HEK293T (cell line): ENCODE data around the gene USP17L21.
"Not testable (repeated sequence)": the region's sequence is repeated elsewhere in the genome, so short reads cannot be mapped to it uniquely, and the experiment has no call there.

Experiments
- CTCF ChIA-PET: fragments of 350-600 bp; formaldehyde crosslinking; extraction: SDS; loops from one replicate; lab custom pipeline; 2021; ENCODE audit warnings: antibody characterized with exemption, inconsistent platforms; lab: Yijun Ruan, JAX
- POLR2A ChIA-PET: fragments of 350-600 bp; formaldehyde crosslinking; extraction: SDS; loops from one replicate; lab custom pipeline; 2020; ENCODE audit warnings: antibody characterized with exemption, inconsistent platforms; lab: Yijun Ruan, JAX
- DNase-seq: peaks from one replicate; pipeline ENCODE4 v3.0.0; 2012; ENCODE audit warnings: mixed read lengths; ENCODE audit errors: extremely low spot score

USP17L21 gene, protein sequence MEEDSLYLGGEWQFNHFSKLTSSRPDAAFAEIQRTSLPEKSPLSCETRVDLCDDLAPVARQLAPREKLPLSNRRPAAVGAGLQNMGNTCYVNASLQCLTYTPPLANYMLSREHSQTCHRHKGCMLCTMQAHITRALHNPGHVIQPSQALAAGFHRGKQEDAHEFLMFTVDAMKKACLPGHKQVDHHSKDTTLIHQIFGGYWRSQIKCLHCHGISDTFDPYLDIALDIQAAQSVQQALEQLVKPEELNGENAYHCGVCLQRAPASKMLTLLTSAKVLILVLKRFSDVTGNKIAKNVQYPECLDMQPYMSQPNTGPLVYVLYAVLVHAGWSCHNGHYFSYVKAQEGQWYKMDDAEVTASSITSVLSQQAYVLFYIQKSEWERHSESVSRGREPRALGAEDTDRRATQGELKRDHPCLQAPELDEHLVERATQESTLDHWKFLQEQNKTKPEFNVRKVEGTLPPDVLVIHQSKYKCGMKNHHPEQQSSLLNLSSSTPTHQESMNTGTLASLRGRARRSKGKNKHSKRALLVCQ

DNA sequence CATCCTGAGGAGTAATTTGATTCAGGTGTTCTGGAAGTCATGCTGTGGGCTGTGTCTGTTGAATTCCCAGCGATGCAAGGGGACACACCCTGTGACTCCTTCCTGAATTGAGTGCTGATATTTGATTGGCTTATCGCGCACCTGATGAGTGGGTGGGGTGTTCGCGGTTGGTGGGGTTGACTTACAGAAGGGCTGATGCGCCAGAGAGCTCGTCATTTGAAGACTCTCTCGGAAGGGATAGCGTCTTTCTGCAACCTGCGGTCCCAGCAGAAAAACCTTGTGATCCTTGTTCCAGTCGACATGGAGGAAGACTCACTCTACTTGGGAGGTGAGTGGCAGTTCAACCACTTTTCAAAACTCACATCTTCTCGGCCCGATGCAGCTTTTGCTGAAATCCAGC is at the start of gene USP17L21:
TSS of gene USP17L21 (plus strand) at position 301 of the 400 bp plus-strand sequence. CDS start at position 301, 0 bp downstream.
- DNase-seq, CTCF ChIA-PET, POLR2A ChIA-PET: not testable (repeated sequence)

DNA sequence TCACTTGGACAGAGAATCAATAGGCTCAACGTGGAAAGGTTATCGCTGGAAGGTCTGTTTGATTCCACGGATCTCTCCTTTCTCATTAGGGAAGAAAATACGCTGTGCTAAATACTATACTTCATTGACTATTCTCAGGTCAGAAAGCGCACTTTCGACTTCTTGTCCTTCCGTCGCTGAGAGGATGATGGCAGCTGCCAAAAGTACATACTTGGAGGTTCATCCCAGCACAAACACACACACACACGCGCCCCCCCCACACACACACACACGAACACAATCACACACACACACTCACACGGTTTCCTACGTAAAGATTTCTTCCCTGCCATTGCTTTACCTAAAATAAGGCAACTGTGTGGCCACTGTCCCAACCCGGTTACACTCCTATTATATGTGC is 48.0 kb upstream of the USP17L21 start:
- CTCF ChIA-PET, POLR2A ChIA-PET, DNase-seq: not testable (repeated sequence)

DNA sequence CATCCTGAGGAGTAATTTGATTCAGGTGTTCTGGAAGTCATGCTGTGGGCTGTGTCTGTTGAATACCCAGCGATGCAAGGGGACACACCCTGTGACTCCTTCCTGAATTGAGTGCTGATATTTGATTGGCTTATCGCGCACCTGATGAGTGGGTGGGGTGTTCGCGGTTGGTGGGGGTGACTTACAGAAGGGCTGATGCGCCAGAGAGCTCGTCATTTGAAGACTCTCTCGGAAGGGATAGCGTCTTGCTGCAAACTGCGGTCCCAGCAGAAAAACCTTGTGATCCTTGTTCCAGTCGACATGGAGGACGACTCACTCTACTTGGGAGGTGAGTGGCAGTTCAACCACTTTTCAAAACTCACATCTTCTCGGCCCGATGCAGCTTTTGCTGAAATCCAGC is 47.6 kb upstream of the USP17L21 start, which contains the start of gene USP17L11:
TSS of gene USP17L11 (plus strand) at position 301 of the 400 bp plus-strand sequence. CDS start at position 301, 0 bp downstream.
- POLR2A ChIA-PET, CTCF ChIA-PET: not testable (repeated sequence)

DNA sequence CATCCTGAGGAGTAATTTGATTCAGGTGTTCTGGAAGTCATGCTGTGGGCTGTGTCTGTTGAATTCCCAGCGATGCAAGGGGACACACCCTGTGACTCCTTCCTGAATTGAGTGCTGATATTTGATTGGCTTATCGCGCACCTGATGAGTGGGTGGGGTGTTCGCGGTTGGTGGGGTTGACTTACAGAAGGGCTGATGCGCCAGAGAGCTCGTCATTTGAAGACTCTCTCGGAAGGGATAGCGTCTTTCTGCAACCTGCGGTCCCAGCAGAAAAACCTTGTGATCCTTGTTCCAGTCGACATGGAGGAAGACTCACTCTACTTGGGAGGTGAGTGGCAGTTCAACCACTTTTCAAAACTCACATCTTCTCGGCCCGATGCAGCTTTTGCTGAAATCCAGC is 42.8 kb upstream of the USP17L21 start, which contains the start of gene USP17L12:
TSS of gene USP17L12 (plus strand) at position 301 of the 400 bp plus-strand sequence. CDS start at position 301, 0 bp downstream.
- CTCF ChIA-PET, POLR2A ChIA-PET, DNase-seq: not testable (repeated sequence)

More for the DNA sequence above, 47.6 kb upstream of the USP17L21 start, which contains the start of gene USP17L11:
- not testable (repeated sequence) for DNase-seq

DNA sequence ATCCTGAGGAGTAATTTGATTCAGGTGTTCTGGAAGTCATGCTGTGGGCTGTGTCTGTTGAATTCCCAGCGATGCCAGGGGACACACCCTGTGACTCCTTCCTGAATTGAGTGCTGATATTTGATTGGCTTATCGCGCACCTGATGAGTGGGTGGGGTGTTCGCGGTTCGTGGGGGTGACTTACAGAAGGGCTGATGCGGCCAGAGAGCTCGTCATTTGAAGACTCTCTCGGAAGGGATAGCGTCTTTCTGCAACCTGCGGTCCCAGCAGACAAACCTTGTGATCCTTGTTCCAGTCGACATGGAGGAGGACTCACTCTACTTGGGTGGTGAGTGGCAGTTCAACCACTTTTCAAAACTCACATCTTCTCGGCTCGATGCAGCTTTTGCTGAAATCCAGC is 38.1 kb upstream of the USP17L21 start, which contains the start of gene USP17L13:
TSS of gene USP17L13 (plus strand) at position 301 of the 400 bp plus-strand sequence. CDS start at position 301, 0 bp downstream.
- POLR2A ChIA-PET, CTCF ChIA-PET, DNase-seq: not testable (repeated sequence)

DNA sequence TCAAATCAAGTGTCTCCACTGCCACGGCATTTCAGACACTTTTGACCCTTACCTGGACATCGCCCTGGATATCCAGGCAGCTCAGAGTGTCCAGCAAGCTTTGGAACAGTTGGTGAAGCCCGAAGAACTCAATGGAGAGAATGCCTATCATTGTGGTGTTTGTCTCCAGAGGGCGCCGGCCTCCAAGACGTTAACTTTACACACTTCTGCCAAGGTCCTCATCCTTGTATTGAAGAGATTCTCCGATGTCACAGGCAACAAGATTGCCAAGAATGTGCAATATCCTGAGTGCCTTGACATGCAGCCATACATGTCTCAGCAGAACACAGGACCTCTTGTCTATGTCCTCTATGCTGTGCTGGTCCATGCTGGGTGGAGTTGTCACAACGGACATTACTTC is 32.4 kb upstream of the USP17L21 start:
- DNase-seq, POLR2A ChIA-PET, CTCF ChIA-PET: not testable (repeated sequence)

DNA sequence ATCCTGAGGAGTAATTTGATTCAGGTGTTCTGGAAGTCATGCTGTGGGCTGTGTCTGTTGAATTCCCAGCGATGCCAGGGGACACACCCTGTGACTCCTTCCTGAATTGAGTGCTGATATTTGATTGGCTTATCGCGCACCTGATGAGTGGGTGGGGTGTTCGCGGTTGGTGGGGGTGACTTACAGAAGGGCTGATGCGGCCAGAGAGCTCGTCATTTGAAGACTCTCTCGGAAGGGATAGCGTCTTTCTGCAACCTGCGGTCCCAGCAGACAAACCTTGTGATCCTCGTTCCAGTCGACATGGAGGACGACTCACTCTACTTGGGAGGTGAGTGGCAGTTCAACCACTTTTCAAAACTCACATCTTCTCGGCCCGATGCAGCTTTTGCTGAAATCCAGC is 28.6 kb upstream of the USP17L21 start, which contains the start of gene USP17L15:
TSS of gene USP17L15 (plus strand) at position 301 of the 400 bp plus-strand sequence. CDS start at position 301, 0 bp downstream.
- CTCF ChIA-PET, DNase-seq, POLR2A ChIA-PET: not testable (repeated sequence)

DNA sequence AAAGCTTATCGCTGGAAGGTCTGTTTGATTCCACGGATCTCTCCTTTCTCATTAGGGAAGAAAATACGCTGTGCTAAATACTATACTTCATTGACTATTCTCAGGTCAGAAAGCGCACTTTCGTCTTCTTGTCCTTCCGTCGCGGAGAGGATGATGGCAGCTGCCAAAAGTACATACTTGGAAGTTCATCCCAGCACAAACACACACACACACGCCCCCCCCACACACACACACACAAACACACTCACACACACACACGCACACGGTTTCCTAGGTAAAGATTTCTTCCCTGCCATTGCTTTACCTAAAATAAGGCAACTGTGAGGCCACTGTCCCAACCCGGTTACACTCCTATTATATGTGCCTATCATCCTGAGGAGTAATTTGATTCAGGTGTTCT is 24.2 kb upstream of the USP17L21 start:
- CTCF ChIA-PET, POLR2A ChIA-PET: not testable (repeated sequence)

DNA sequence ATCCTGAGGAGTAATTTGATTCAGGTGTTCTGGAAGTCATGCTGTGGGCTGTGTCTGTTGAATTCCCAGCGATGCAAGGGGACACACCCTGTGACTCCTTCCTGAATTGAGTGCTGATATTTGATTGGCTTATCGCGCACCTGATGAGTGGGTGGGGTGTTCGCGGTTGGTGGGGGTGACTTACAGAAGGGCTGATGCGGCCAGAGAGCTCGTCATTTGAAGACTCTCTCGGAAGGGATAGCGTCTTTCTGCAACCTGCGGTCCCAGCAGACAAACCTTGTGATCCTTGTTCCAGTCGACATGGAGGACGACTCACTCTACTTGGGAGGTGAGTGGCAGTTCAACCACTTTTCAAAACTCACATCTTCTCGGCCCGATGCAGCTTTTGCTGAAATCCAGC is 19.1 kb upstream of the USP17L21 start, which contains the start of gene USP17L17:
TSS of gene USP17L17 (plus strand) at position 301 of the 400 bp plus-strand sequence. CDS start at position 301, 0 bp downstream.
- DNase-seq, POLR2A ChIA-PET, CTCF ChIA-PET: not testable (repeated sequence)

More for the DNA sequence above, 24.2 kb upstream of the USP17L21 start:
- not testable (repeated sequence) for DNase-seq

DNA sequence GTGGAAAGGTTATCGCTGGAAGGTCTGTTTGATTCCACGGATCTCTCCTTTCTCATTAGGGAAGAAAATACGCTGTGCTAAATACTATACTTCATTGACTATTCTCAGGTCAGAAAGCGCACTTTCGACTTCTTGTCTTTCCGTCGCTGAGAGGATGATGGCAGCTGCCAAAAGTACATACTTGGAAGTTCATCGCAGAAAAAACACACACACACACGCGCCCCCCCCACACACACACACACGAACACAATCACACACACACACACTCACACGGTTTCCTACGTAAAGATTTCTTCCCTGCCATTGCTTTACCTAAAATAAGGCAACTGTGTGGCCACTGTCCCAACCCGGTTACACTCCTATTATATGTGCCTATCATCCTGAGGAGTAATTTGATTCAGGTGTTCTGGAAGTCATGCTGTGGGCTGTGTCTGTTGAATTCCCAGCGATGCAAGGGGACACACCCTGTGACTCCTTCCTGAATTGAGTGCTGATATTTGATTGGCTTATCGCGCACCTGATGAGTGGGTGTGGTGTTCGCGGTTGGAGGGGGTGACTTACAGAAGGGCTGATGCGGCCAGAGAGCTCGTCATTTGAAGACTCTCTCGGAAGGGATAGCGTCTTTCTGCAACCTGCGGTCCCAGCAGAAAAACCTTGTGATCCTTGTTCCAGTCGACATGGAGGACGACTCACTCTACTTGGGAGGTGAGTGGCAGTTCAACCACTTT is 14.6 kb upstream of the USP17L21 start, which contains the start of gene USP17L18:
TSS of gene USP17L18 (plus strand) at position 678 of the 728 bp plus-strand sequence. CDS start at position 678, 0 bp downstream.
- DNase-seq, POLR2A ChIA-PET, CTCF ChIA-PET: not testable (repeated sequence)

DNA sequence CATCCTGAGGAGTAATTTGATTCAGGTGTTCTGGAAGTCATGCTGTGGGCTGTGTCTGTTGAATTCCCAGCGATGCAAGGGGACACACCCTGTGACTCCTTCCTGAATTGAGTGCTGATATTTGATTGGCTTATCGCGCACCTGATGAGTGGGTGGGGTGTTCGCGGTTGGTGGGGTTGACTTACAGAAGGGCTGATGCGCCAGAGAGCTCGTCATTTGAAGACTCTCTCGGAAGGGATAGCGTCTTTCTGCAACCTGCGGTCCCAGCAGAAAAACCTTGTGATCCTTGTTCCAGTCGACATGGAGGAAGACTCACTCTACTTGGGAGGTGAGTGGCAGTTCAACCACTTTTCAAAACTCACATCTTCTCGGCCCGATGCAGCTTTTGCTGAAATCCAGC is 9.6 kb upstream of the USP17L21 start, which contains the start of gene USP17L19:
TSS of gene USP17L19 (plus strand) at position 301 of the 400 bp plus-strand sequence. CDS start at position 301, 0 bp downstream.
- CTCF ChIA-PET, DNase-seq, POLR2A ChIA-PET: not testable (repeated sequence)

DNA sequence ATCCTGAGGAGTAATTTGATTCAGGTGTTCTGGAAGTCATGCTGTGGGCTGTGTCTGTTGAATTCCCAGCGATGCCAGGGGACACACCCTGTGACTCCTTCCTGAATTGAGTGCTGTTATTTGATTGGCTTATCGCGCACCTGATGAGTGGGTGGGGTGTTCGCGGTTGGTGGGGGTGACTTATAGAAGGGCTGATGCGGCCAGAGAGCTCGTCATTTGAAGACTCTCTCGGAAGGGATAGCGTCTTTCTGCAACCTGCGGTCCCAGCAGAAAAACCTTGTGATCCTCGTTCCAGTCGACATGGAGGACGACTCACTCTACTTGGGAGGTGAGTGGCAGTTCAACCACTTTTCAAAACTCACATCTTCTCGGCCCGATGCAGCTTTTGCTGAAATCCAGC is 4.8 kb upstream of the USP17L21 start, which contains the start of gene USP17L20:
TSS of gene USP17L20 (plus strand) at position 301 of the 400 bp plus-strand sequence. CDS start at position 301, 0 bp downstream.
- CTCF ChIA-PET, POLR2A ChIA-PET, DNase-seq: not testable (repeated sequence)

DNA sequence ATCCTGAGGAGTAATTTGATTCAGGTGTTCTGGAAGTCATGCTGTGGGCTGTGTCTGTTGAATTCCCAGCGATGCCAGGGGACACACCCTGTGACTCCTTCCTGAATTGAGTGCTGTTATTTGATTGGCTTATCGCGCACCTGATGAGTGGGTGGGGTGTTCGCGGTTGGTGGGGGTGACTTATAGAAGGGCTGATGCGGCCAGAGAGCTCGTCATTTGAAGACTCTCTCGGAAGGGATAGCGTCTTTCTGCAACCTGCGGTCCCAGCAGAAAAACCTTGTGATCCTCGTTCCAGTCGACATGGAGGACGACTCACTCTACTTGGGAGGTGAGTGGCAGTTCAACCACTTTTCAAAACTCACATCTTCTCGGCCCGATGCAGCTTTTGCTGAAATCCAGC is 4.6 kb downstream of the USP17L21 start, which contains the start of gene USP17L22:
TSS of gene USP17L22 (plus strand) at position 301 of the 400 bp plus-strand sequence. CDS start at position 301, 0 bp downstream.
- CTCF ChIA-PET, DNase-seq, POLR2A ChIA-PET: not testable (repeated sequence)

DNA sequence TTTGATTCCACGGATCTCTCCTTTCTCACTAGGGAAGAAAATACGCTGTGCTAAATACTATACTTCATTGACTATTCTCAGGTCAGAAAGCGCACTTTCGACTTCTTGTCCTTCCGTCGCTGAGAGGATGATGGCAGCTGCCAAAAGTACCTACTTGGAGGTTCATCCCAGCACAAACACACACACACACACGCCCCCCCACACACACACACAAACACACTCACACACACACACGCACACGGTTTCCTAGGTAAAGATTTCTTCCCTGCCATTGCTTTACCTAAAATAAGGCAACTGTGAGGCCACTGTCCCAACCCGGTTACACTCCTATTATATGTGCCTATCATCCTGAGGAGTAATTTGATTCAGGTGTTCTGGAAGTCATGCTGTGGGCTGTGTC is 9.0 kb downstream of the USP17L21 start:
- DNase-seq, CTCF ChIA-PET, POLR2A ChIA-PET: not testable (repeated sequence)
